PC-9 (cell line): Measurements from ENCODE around the gene ZNF652.

ENCODE experiments used
- EZH2 ChIP-seq: fragments of 200-600 bp; sonication (generic); IDR thresholded peaks from 2 replicates; pipeline ENCODE4 v1.8.0; 2017; ENCODE audit warnings: antibody characterized with exemption, low read depth
- TF ChIP-seq, protein P1 (sequence below): fragments of 200-600 bp; sonication (generic); conservative IDR thresholded peaks from 2 replicates; pipeline ENCODE4 v1.6.1; 2017; ENCODE audit warnings: mixed run types, antibody characterized with exemption, mild to moderate bottlenecking, moderate library complexity

DNA sequence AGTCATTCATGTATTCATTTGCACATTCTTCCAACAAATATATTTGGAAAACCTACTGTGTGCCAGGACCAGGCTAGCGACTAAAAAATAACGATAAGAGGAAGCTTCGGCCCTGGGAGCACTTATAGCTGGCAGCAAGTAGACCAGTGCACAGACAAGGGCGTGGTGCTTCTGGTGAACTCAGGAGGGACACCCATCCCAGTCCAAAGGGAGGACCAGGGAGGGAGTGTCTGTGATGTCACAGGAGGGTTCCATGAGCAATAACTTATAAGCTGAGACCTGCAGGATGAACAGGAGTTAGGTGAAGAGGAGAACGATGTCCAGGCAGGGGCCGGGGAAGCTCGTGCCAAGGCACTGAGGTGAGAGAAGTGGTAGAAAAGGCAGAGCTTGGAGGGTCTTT lies 114.1 kb downstream of the ZNF652 start:
- TF ChIP-seq, protein P1, sequence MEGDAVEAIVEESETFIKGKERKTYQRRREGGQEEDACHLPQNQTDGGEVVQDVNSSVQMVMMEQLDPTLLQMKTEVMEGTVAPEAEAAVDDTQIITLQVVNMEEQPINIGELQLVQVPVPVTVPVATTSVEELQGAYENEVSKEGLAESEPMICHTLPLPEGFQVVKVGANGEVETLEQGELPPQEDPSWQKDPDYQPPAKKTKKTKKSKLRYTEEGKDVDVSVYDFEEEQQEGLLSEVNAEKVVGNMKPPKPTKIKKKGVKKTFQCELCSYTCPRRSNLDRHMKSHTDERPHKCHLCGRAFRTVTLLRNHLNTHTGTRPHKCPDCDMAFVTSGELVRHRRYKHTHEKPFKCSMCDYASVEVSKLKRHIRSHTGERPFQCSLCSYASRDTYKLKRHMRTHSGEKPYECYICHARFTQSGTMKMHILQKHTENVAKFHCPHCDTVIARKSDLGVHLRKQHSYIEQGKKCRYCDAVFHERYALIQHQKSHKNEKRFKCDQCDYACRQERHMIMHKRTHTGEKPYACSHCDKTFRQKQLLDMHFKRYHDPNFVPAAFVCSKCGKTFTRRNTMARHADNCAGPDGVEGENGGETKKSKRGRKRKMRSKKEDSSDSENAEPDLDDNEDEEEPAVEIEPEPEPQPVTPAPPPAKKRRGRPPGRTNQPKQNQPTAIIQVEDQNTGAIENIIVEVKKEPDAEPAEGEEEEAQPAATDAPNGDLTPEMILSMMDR = no peak
- no peak for TF ChIP-seq EZH2
